AG04450 (cell line): ENCODE measurements around the gene PACSIN1. TPM values are rescaled to one million over a fixed set of nuclear protein-coding genes. Genes with fewer than 3 reads are reported as not detected.

Experiments
- CTCF ChIA-PET: fragments of 300-600, 350-600 bp; formaldehyde crosslinking; extraction: SDS; loops from one replicate; lab custom pipeline; 2022; ENCODE audit warnings: antibody characterized with exemption, inconsistent platforms; lab: Charles Lee
- POLR2A ChIA-PET: fragments of 350-600 bp; formaldehyde crosslinking; extraction: SDS; loops from one replicate; lab custom pipeline; 2021; ENCODE audit warnings: antibody characterized with exemption, inconsistent platforms; lab: Yijun Ruan, JAX
- DNase-seq: peaks from one replicate; pipeline ENCODE4 v3.0.0-alpha.2; 2011; ENCODE audit warnings: low read depth, low spot score
- H3K27ac ChIP-seq: one replicate; pipeline ENCODE4 v1.5.1; 2012; ENCODE audit warnings: low read depth, low read length, control low read depth
- H3K27me3 ChIP-seq: one replicate; pipeline ENCODE4 v1.6.0; 2012; ENCODE audit warnings: low read length; ENCODE audit not compliant: control insufficient read depth, insufficient read depth
- H3K4me3 ChIP-seq: 2 replicates; pipeline ENCODE4 v1.5.1; 2011; ENCODE audit warnings: mild to moderate bottlenecking, low read depth, low read length, control low read depth
- H3K9me3 ChIP-seq: 2 replicates; pipeline ENCODE4 v1.5.1; 2012; ENCODE audit warnings: low read length; ENCODE audit not compliant: control insufficient read depth, insufficient read depth
- polyA plus RNA-seq: library from polyadenylated mRNA; depleted of rRNA; stranded (reverse); fragments of >200 nt; gene quantifications from 2 replicates; pipeline ENCODE4 v1.2.3, GENCODE V29; 2011
- TF ChIP-seq, protein P1 (sequence below): IDR thresholded peaks from 2 replicates; pipeline ENCODE4 v1.5.1; 2011; ENCODE audit warnings: low read depth, low read length, control low read depth, inconsistent platforms

Gene PACSIN1
- polyA plus RNA-seq, 1 experiment, result not detected

DNA sequence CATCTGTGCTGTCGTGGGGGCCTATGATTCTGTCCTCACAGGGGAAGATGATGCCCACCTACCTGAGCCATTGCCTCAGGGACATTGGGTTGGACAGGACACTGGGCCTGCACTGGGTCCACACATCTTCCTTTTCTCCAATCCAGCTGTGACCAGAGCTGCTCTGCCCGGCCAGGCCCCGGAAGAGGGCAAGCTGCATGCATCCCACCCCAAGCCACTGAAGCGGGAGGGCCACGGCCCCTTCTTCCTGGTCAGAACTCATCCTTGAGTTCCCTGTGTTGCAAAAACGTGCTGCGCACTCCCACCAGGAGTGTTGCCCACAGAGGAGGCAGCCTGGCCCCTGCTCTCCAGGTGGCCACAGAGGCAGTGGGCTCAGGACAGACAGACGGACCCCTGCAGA lies 52.1 kb downstream of the PACSIN1 start:
- no peaks in the 10 kb centered on the region; the same call in 1 of the 2 replicates for H3K9me3 ChIP-seq
- CTCF ChIA-PET, result no interaction called here
- POLR2A ChIA-PET, result no interaction called here

DNA sequence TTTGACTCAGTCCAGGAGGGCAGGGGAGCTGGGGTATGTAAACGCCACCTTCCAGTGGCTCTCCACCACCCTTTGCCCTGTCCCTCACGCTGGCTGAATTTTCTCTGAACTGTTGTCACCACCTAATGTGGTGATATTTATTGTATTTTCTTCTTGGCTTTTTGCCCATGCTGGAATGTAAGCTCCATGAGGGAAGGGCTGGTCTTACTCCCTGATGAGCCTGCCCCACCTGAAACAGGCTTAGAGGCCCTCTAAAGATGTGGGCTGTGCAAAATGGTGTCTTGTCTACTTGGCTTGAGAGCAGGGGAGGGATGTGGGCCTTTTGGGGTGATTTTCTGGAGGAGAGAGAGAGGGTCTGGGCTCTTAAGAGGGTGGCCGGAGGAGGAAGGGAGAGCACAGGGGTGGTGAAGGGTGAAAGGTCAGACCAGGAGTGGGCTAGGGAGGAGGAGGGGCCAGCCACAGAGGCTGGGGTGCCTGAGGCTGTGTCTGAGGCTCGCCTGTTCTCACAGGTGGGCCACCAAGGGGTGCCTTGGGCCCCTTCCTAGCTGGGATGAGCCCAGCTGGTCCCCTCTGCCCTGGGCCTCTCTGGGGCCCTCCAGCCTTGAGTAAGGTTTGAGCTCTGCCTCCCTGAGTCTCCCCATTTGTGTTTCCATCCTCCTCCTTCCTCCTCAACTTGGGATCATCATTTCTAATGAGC lies 52.9 kb downstream of the PACSIN1 start:
- Histone ChIP-seq H3K27me3 (peaks cover 30% of the 10 kb centered on the region), H3K27ac (no peak overlapping the region), H3K4me3 (no peak overlapping the region), H3K9me3 (no peaks in the 10 kb centered on the region; the same call in 1 of the 2 replicates)
- CTCF ChIA-PET, result no interaction called here
- TF ChIP-seq, protein P1, sequence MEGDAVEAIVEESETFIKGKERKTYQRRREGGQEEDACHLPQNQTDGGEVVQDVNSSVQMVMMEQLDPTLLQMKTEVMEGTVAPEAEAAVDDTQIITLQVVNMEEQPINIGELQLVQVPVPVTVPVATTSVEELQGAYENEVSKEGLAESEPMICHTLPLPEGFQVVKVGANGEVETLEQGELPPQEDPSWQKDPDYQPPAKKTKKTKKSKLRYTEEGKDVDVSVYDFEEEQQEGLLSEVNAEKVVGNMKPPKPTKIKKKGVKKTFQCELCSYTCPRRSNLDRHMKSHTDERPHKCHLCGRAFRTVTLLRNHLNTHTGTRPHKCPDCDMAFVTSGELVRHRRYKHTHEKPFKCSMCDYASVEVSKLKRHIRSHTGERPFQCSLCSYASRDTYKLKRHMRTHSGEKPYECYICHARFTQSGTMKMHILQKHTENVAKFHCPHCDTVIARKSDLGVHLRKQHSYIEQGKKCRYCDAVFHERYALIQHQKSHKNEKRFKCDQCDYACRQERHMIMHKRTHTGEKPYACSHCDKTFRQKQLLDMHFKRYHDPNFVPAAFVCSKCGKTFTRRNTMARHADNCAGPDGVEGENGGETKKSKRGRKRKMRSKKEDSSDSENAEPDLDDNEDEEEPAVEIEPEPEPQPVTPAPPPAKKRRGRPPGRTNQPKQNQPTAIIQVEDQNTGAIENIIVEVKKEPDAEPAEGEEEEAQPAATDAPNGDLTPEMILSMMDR, result no peak
- POLR2A ChIA-PET, result no interaction called here
- no peak for DNase-seq

More for the DNA sequence above, 52.1 kb downstream of the PACSIN1 start:
- TF ChIP-seq, protein P1, result no peak
- H3K27me3 ChIP-seq, result peaks cover 35% of the 10 kb centered on the region
- H3K4me3 ChIP-seq, result no peak overlapping the region
- DNase-seq, result no peak
- no peak overlapping the region for H3K27ac ChIP-seq

DNA sequence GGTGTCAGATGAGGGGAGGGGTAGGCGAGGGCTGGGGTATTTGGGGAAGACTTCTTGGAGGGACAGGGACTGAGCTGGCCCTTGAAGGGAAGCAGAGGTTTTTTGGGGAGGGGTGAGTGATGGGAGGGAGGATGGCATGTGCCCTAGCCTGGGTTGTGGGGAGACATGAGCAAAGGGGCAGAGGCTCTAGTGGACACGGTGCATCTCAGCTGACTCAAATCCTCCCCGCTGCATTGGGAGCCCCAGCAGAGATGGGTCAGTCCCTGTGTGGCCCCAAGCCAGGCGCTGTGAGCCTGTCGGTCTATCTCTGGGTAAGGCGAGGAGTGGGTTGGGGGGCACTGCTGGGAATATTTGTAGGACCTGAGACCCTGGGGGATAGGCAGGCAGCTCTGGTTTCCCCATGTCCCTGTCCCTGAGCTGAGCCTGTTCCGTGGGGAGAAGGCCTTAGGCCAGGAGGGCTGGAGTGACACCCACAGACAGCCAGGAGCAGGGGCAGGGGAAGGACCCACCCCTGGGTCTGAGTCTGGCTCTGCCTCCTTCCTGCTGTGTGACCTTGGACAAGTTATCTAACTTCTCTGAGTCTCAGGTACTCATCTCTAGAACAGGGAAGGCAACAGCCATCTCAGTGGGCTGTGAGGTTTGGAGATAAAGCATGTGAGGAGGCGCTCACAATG lies 54.2 kb downstream of the PACSIN1 start:
- H3K27me3 ChIP-seq, result peaks cover 21% of the 10 kb centered on the region
- CTCF ChIA-PET, result no interaction called here
- H3K9me3 ChIP-seq, result no peaks in the 10 kb centered on the region; the same call in 1 of the 2 replicates
- H3K4me3 ChIP-seq, result no peak overlapping the region
- no peak overlapping the region for H3K27ac ChIP-seq
- TF ChIP-seq, protein P1, result no peak
- POLR2A ChIA-PET, result no interaction called here
- no peak for DNase-seq

DNA sequence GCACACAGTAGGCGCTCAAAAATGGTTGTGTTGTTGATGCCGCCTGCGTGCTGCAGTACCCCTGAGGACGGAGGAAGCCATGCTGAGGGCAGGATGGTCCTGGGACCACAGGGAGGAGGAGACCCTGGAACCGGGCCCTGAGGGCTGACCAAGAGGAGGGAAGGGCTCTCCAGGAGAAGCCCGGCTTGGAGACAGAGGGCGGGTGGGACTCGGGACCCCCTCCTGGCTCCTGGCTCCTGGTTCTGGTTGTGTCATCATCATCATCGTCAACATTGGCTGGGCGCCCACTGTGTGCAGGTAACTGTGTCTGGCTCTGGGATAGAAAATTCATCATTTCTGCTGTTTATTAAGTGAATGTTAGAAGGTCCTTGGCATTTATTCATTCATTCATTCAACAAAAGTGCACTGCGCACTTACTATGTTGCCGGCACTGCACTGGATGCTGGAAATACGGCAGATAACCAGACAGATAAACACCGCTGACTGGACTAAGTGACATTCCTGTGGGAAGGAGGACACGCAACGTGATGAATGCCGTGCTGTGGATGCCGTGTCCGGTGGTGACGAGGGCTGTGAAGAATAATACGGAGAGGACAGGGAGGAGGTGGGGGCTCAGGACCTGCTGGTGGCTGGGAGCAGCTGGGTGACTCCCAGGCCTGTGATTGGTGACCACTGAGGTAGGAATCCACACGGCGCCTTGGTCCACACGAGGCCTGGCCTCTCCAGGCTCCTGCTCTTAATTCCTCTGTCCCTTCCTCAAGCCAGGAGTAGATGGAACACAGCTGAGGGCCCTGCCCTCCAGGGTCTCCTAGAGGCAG lies 55.0 kb downstream of the PACSIN1 start:
- no peak for DNase-seq
- Histone ChIP-seq H3K27ac (no peak overlapping the region), H3K27me3 (peaks cover 13% of the 10 kb centered on the region), H3K9me3 (no peaks in the 10 kb centered on the region; the same call in 1 of the 2 replicates), H3K4me3 (no peak overlapping the region)
- TF ChIP-seq, protein P1, result no peak
- POLR2A ChIA-PET, result no interaction called here
- CTCF ChIA-PET, result no interaction called here
